Stomach (tissue), 9 donors: Measurements from ENCODE around the gene SMARCB1. TPM values are rescaled to one million over a fixed set of nuclear protein-coding genes. Genes with fewer than 3 reads are reported as not detected.

Source experiments
- DNase-seq, 2 donors: peaks; one replicate each; pipeline versions ENCODE4 v3.0.0 to v3.0.0-alpha.2; 2013 to 2019
- H3K27ac ChIP-seq, 5 donors: fragments of 200-600 bp in 4 of 5; sonication (generic) in 4 of 5; one replicate each; pipeline ENCODE4 v1.5.1; 2013 to 2019; ENCODE audit warnings: mild to moderate bottlenecking in 1 of 5, moderate library complexity in 1 of 5
- H3K27me3 ChIP-seq, 3 donors: fragments of 200-600 bp; sonication (generic); one replicate each; pipeline ENCODE4 v1.5.1; 2017 to 2019; ENCODE audit warnings: mixed run types in 1 of 3
- H3K36me3 ChIP-seq, 4 donors: fragments of 200-600 bp; sonication (generic); 1 replicate in 3 of 4; 2 replicates in 1 of 4; pipeline ENCODE4 v1.5.1; 2016 to 2019
- H3K4me1 ChIP-seq, 4 donors: fragments of 200-600 bp; sonication (generic); one replicate each; pipeline ENCODE4 v1.5.1; 2016 to 2019
- H3K4me3 ChIP-seq, 4 donors: fragments of 200-600 bp; sonication (generic) in 3 of 4; one replicate each; pipeline ENCODE4 v1.5.1; 2016 to 2019; ENCODE audit warnings: mild to moderate bottlenecking in 1 of 4
- H3K9me3 ChIP-seq, 4 donors: fragments of 200-600 bp; sonication (generic); one replicate each; pipeline ENCODE4 v1.5.1; 2016 to 2019
- EP300 ChIP-seq: sonication (generic); formaldehyde crosslinking; IDR thresholded peaks from one replicate; pipeline ENCODE4 v1.6.1; 2017; ENCODE audit warnings: antibody characterized with exemption
- POLR2A ChIP-seq, 4 donors: fragments of 450-650 bp; IDR thresholded peaks; one replicate each; pipeline ENCODE4 v1.6.1; 2016; ENCODE audit warnings: antibody characterized with exemption in 4 of 4, control low read depth in 2 of 4, mild to moderate bottlenecking in 1 of 4, moderate library complexity in 1 of 4
- POLR2AphosphoS5 ChIP-seq, 3 donors: sonication (generic); formaldehyde crosslinking; IDR thresholded peaks; one replicate each; pipeline ENCODE4 v1.6.1; 2016; ENCODE audit warnings: antibody characterized with exemption in 3 of 3
- WGBS, 5 donors: extraction: QIAGEN DNeasy Blood & Tissue Kit in 3 of 5; methylation state at CpG; one replicate each; pipeline versions ENCODE4 v1.1.5 to v1.1.7; 2013 to 2018; 5-methylcytosine and 5-hydroxymethylcytosine counted together
- intact Hi-C: fragments of 100-400 bp; cut with DNase I; formaldehyde crosslinking; loops from one replicate; pipeline ENCODE4 v1.15.1; 2023; ENCODE audit warnings: low total_unique reads
- polyA plus RNA-seq, 3 donors: library from polyadenylated mRNA; stranded (reverse); fragments of 200-250 nt; gene quantifications; one replicate each; pipeline ENCODE4 v1.2.3, GENCODE V29; 2013
- total RNA-seq, 5 donors: library from RNA; depleted of rRNA; stranded (reverse); fragments of >200 nt; gene quantifications; one replicate each; pipeline versions ENCODE4 v1.1.0 to v1.2.3, GENCODE V29; 2014 to 2016
- TF ChIP-seq, protein P1 (sequence below), 7 experiments: fragments of 450-650 bp in 4 of 7; fragments of 200-600 bp in 3 of 7; sonication (generic) in 3 of 7; IDR thresholded peaks; one replicate each; pipeline ENCODE4 v1.5.1; 2016 to 2019; ENCODE audit warnings: antibody characterized with exemption in 7 of 7, control low read depth in 2 of 7, mild to moderate bottlenecking in 1 of 7
- donor health status: healthy with polysubstance abuse.
- donor health status: Bipolar disorder and iron deficiency.
- donor health status: healthy.

The SMARCB1 gene
- total and polyA plus RNA-seq, 8 donors: 13.4 to 74.6 (median 40.8) TPM

DNA sequence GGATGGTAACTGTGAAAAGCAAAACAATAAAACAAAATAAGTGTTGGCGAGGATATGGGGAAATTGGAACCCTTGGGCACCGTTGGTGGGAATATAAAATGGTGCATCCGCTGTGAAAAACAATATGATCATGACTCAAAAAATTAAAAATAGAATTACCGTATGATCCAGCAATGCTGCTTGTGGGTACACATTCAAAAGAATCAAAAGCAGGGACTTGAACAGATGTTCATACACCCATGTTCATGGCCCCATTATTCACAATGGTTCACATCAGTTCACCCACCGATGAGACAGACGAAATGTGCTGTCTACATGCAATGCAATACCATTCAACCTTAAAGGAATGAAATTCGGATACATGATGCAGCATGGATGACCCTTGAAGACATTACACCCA is 53.3 kb downstream of the SMARCB1 start:
- DNase-seq: no peak
- TF ChIP-seq POLR2AphosphoS5 (IDR thresholded peaks at IDR 0.05) (no peak), EP300 (no peak), POLR2A (IDR thresholded peaks at IDR 0.05) (no peak)
- TF ChIP-seq, protein P1, sequence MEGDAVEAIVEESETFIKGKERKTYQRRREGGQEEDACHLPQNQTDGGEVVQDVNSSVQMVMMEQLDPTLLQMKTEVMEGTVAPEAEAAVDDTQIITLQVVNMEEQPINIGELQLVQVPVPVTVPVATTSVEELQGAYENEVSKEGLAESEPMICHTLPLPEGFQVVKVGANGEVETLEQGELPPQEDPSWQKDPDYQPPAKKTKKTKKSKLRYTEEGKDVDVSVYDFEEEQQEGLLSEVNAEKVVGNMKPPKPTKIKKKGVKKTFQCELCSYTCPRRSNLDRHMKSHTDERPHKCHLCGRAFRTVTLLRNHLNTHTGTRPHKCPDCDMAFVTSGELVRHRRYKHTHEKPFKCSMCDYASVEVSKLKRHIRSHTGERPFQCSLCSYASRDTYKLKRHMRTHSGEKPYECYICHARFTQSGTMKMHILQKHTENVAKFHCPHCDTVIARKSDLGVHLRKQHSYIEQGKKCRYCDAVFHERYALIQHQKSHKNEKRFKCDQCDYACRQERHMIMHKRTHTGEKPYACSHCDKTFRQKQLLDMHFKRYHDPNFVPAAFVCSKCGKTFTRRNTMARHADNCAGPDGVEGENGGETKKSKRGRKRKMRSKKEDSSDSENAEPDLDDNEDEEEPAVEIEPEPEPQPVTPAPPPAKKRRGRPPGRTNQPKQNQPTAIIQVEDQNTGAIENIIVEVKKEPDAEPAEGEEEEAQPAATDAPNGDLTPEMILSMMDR (IDR thresholded peaks at IDR 0.05): no peak
- H3K27me3 ChIP-seq: no peaks in the 10 kb centered on the region
- intact Hi-C loops: loop anchor here (10.0 kb wide), 1 partner anchor 305 kb away; no protein-coding TSS in a partner anchor
- peaks cover 29 to 62% (median 56%) of the 10 kb centered on the region in 4 donors for H3K4me1 ChIP-seq
- WGBS, 5 donors: 77 to 93% (median 87%) methylated on average over 7 of the region's 7 CpGs
- no peak overlapping the region for H3K27ac ChIP-seq
- H3K9me3 ChIP-seq: no peaks in the 10 kb centered on the region
- H3K4me3 ChIP-seq: no peak overlapping the region
- peaks cover 0 to 22% (median 19%) of the 10 kb centered on the region in 4 donors for H3K36me3 ChIP-seq

DNA sequence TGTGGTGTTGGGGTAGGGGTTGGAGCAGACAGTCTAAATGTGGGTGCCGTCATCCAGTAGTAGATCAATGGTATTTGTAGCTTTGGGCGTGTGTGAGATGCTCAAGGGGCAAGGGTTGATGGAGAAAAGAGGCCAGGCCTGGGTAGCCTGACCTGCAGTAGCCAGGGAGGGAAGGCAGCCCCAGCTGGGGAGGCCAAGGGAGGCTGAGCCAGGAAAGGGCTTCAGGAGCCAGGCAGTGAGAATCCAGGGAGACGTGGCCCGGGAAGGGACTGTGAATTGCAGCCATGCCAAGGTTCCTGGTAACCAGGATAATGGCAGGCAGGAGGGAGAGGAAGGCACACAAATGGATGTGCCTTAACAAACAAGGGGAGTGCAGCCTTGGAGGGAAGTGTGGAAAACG is 54.5 kb downstream of the SMARCB1 start:
- intact Hi-C loops: loop anchor here (10.0 kb wide), 1 partner anchor 306 kb away; no protein-coding TSS in a partner anchor
- no peak for DNase-seq
- Histone ChIP-seq H3K4me3 (no peak overlapping the region), H3K27me3 (no peaks in the 10 kb centered on the region), H3K36me3 (peaks cover 0 to 10% (median 6%) of the 10 kb centered on the region in 4 donors), H3K27ac (no peak overlapping the region), H3K9me3 (no peaks in the 10 kb centered on the region), H3K4me1 (peaks cover 22 to 61% (median 48%) of the 10 kb centered on the region in 4 donors)
- TF ChIP-seq, protein P1 (IDR thresholded peaks at IDR 0.05): no peak
- TF ChIP-seq POLR2AphosphoS5 (IDR thresholded peaks at IDR 0.05) (no peak), POLR2A (IDR thresholded peaks at IDR 0.05) (no peak), EP300 (no peak)
- 70 to 84% (median 83%) methylated on average over 5 of the region's 5 CpGs for WGBS, 5 donors

DNA sequence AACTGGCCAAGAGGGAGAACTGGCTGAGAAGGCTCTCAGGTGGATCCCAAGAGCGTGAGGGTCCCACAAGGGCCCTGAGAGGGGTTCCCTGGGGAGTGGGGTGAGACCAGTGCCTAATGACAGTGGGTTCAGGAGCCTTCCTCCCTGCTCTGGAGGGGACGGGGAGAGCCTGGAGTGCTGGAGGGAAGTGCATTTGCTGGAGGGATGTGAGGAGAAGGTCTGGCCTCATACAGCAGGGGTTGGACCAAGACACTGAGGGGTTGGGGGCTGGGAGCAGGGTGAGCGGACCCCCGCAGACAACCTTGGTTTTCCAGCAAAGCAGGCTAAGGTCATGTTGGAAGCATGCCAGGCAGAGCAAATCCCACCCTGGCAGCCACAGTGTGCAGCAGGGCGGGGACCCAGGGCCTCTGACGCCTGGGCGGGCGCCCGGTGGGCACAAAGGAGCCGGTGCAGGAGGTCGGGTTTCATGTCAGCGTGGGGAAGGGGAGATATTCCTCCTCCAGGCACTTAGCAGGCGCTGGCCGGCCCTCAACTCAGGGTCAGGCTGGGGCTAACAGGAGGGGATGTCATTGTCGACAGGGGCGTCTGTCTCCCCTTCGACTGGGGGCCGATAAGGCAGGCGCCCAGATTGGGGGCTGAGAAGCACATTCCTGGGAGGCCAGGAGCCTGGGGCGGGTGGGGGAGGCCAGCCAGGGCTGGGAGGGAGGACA is 55.1 kb downstream of the SMARCB1 start:
- peak in 1 of 2 donors; percentile 42 for DNase-seq
- no peaks in the 10 kb centered on the region for H3K9me3 ChIP-seq
- peaks cover 0 to 4% (median 1%) of the 10 kb centered on the region in 4 donors for H3K36me3 ChIP-seq
- 66 to 90% (median 78%) methylated on average over 11 to 20 of the region's 20 CpGs for WGBS, 5 donors
- H3K27me3 ChIP-seq: no peaks in the 10 kb centered on the region
- intact Hi-C loops: loop anchor here (10.0 kb wide), 1 partner anchor 307 kb away; no protein-coding TSS in a partner anchor
- TF ChIP-seq POLR2A (IDR thresholded peaks at IDR 0.05) (no peak), POLR2AphosphoS5 (IDR thresholded peaks at IDR 0.05) (no peak), EP300 (no peak)
- TF ChIP-seq, protein P1 (IDR thresholded peaks at IDR 0.05): no peak
- peaks cover 22 to 61% (median 45%) of the 10 kb centered on the region in 4 donors for H3K4me1 ChIP-seq
- H3K27ac ChIP-seq: no peak overlapping the region
- H3K4me3 ChIP-seq: no peak overlapping the region

DNA sequence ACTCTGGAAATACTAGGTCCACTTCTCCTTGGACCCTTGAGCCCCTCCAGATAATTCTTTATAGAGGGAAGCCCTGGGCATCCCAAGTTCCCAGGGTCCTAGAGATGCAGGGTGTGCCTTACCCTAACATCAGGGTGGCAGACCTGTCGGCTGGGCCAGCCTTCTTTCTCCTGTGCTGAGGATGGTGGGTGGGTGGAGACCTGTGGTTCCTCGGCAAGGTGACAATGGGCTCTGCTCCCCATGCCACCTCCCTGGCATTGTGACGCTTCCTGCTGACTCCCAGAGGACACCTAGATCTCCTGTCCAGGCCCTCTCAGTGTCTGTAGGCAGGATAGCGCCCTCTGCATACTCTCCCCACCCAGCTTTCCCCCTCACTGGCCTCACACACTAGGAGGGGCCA is 55.8 kb downstream of the SMARCB1 start:
- DNase-seq: no peak
- Histone ChIP-seq H3K27me3 (no peaks in the 10 kb centered on the region), H3K4me1 (peaks cover 22 to 55% (median 38%) of the 10 kb centered on the region in 4 donors), H3K4me3 (no peak overlapping the region), H3K27ac (no peak overlapping the region), H3K9me3 (no peaks in the 10 kb centered on the region), H3K36me3 (no peaks in the 10 kb centered on the region)
- 67 to 89% (median 82%) methylated on average over 4 of the region's 4 CpGs for WGBS, 5 donors
- no peak for TF ChIP-seq POLR2A (IDR thresholded peaks at IDR 0.05)
- TF ChIP-seq, protein P1 (IDR thresholded peaks at IDR 0.05): no peak
- TF ChIP-seq EP300: no peak
- no peak for TF ChIP-seq POLR2AphosphoS5 (IDR thresholded peaks at IDR 0.05)
- intact Hi-C loops: loop anchor here (10.0 kb wide), 1 partner anchor 308 kb away; no protein-coding TSS in a partner anchor
